Kidney glomerular epithelial cell (primary cell): Measurements from ENCODE around the gene FEZ2.

Source experiments
- DNase-seq: peaks from one replicate; lab custom pipeline; 2025; lab: John Stamatoyannopoulos, UW

FEZ2 gene

GRCh38 chr2:36587101-36587500 is 10.9 kb downstream of the FEZ2 start:
- DNase-seq: no peak

DNA sequence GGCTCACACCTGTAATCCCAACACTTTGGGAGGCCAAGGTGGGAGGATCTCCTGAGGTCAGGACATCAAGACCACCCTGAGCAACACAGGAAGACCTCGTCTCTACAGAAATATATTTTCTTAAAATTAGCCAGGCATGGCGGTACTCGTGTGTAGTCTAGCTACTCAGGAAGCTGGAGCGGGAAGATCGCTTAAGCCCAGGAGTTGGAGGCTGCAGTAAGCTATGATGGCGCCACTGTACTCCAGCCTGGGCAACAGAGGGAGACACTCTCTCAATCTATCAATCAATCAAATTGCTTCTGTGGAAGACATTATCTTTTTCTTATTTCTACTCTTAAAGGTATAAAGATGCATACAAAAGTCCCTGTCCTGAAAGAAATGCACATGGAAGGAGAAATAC is 11.3 kb downstream of the FEZ2 start:
- DNase-seq: no peak

DNA sequence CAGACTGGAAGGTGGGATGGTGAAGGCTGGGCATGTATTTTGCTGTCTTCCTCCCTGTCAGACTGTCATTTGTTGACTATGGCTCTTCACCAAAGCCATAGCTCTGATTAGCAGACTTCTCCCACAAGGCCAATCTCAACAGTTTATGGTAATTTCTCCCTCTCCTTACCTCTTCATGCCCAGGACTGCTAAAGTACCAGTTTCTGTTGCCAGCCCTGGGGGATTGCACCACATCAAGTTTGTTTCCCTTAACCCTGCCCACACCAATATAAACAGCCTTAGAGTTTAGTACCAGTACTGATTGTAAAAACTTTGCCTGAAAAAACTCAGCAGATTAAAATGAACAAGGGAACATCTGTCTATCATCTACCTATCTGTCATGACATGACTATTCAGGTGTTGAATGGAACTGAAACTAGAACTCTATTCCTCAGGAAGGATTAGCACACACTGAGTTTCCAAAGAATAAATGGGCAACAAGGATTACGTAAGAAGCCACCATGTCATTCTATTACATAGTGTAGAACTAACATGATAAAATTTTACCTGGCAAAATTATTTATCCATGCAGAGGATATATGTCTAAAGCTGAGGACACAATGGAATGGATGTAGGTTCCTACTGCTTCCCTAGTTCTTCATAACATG is 13.7 kb downstream of the FEZ2 start:
- DNase-seq: no peak

DNA sequence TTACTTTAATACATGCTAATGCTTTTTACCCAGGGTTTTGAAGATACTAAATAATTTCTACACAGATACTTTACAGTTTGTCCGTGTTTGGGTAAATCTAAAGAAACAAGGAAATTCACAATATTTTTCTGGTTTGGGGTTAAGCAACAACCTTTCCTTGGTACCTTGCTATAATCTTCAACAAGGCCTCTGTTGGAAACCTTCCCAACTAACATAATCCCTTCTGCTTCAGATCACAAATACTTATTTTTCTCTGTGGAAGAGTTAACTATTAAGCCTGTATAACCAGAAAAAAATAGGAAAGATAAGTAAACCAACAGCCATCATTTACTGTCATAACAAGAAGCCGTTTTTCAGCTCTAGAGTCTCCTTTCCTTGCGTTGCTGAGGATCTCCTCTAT is 15.0 kb downstream of the FEZ2 start:
- no peak for DNase-seq

DNA sequence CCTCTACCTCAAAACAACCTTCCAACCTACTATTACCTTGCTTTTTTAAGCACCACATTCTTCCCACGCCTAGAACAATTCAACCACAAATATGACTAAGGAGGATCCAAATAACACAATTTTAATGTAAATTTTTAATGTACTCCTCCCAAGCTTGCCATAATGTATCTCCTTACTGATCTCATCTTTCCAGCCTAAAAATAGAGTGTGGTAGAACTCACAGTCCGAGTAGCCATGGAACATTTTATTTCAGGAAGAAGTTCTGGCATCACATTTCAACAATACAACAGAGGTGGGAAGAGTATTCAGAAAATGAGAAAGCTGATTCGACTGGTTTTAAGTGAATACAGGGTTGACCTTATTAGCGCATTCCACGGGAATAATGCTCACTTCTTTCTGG is 15.4 kb downstream of the FEZ2 start:
- DNase-seq: no peak

DNA sequence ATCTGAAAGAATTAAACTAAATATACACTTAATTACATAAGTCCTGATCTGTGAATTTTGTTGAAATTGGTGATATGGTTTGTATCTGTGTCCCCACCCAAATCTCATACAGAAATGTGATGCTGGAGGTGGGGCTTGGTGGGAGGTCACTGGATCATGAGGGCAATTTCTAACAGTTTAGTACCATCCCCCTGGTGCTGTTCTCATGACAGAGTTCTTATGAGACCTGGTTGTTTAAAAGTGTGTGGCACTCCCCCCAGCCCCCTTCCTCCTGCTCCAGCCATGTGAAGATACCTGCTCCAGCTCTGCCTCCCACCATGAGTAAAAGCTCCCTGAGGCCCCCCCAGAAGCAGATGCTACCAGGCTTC is 18.7 kb downstream of the FEZ2 start:
- no peak for DNase-seq

GRCh38 chr2:36578343-36579296 is 19.3 kb downstream of the FEZ2 start:
- no peak for DNase-seq

- DNase-seq: no peak
Measured at GRCh38 chr2:36577884-36578283, 20.1 kb downstream of the FEZ2 start.

DNA sequence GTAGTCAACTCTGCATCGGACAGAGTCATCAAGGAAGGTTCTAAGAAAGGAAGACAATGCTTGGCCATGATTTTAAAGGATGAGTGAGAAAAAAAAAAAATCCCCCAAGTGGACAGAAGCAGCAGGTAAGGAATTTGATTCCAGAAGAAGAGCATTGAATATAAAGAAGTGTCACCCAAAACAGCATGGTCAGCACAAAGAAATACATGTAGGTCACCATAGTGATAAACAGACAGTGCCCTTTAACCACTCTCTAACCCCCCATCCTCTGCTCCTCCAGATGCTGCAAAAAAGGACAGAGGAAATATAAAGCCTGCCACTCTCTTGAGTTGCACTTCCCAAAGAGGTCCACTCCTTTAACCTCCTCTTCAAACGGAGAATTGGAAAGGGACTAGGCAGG is 23.4 kb downstream of the FEZ2 start:
- no peak for DNase-seq

DNA sequence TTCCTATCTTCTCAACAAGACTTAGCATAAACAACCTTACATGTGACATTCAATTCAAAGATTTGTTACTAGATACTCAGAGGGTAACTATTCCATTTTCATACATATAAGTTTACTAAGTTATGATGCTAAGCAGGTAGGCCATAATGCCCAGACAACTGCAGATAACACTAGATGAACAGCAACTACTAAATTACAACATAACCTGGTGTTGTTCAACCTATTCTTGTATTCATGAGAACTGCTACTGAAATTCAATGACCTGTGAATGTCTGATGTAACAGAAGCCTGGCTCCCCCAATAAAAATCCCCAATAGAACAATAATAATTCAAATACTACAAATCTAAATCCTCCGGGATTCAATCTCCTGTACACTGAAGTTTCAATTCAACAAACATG is 24.8 kb downstream of the FEZ2 start:
- no peak for DNase-seq

- no peak for DNase-seq
Measured at GRCh38 chr2:36572719-36573059, 25.3 kb downstream of the FEZ2 start.

- no peak for DNase-seq
Measured at GRCh38 chr2:36572054-36572718, 25.8 kb downstream of the FEZ2 start.

- DNase-seq: no peak
Measured at GRCh38 chr2:36570416-36570815, 27.6 kb downstream of the FEZ2 start.

GRCh38 chr2:36569267-36569856 is 28.6 kb downstream of the FEZ2 start:
- no peak for DNase-seq

DNA sequence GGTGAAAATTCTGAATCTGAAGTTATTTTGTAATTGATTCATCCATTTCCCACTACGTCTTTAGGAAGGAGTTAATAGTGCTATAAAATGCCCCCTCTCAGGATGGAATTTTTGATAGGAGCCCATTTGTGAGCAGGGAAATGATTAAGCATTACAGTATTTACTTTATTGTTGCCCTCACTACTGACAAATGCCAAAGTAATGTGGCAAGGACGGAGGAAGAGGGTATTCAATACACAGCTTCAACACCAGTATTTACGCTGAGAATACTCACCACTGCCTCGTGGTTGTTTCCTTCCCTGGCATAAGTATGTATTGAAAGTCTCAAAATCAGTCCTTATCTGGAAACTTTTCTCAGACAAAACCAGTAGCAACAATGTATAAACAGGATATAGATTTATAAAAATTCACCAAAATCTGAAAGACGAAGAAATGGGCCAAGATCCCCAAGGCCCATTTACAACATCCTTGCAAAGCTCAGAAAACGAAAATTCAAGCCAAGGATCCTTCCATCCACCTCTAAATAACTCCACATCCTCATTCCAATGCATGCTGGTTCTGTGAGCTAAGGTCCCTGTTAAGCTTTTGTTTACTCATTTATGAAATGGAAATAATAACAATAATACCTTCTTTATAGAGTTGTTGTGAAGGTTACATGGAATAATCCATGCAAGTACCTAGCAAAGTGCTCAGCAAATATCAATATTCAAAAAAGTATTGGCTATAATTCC is 29.3 kb downstream of the FEZ2 start:
- DNase-seq: peak; percentile 37

GRCh38 chr2:36567711-36568408 is 30.1 kb downstream of the FEZ2 start:
- no peak for DNase-seq

DNA sequence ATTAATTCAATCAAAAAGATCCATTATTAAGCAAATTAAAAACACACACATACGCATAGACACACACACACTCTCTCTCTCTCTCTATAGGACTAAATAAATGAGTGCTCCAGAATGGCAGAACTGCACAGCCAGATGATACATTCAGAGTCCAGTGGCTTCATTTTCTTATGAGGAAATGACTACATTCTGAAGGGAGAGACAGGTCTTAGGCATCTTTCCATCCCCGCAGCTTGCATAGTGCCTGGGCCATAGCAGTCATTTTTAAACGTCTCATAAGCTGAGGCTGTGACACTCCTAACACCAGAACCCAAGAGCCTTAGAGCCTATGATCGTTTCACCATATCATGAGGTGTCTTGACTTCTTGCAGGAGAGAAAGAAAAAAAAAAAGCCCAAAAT is 31.1 kb downstream of the FEZ2 start:
- DNase-seq: no peak

DNA sequence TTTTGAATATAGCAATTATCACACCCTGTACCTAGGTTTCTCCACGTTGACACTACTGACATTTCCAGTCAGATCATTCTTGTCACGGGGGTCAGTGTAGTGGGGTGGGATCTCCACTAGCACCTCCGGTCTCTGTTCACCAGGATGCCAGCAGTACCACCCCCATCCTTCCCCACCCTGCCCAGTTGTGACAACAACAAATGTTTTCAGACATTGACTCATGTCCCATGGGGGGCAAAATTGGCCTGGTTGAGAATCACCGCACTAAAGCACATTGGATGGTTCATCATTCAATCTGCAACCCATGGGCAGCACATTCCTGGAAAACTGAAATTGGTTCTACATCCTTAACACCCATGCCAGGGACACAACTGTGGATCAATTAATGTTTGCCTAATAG is 32.3 kb downstream of the FEZ2 start:
- no peak for DNase-seq

DNA sequence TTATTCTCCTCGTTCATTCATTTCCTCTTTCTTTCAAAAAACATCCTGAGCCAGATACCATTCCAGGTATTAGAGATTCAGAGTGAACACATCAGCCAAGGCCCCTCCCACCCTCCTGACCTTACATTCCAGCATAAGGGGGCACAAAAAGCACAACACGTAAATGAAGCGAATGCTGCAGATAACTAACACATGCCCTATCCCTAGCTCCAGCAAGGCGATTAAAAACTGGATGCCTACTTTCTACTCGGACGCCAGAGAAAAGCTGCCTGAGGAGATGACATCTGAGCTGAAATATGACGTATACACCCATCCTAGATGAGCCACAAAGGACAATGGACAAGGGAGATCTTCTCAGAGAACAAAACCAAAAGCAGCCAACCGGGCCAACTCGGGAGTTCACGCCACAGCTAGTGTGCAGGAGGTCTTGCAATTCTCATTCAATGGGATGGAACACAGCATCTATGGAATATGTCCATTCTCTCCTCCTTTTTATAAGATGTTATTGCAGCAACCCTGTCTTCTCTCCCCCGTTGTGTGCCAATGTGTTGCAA is 33.5 kb downstream of the FEZ2 start:
- DNase-seq: no peak

DNA sequence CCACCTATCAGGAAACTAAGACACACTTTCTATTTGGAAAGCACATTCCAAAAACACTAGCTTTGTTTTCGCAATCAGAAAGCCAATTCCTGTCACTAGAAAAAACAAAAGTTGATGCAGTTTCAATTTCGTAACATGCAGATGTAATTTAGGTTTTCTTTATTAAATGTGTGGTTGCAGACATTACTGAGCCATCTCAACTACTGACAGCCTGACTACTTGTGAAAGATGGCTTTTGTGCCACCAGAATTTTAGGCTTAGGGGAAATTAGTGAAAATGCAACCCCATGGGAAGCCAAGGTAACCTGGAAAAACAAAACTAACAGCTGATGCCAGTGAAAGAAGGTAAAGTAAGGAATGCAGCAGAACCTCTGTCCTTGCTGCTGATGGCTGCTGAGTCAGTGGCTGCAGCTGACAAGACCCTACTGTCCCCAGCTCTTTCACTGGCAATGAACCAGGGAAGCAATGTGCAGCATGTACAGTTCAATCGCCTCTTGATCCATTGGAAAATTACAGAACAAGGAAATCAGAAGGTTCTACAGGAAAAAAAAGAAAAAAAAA is 34.9 kb downstream of the FEZ2 start:
- DNase-seq: no peak

- DNase-seq: peak; percentile 40
Measured at GRCh38 chr2:36562240-36562639, 35.7 kb downstream of the FEZ2 start.
